Measurements from ENCODE around the gene PLEKHH3. TPM values are rescaled to one million over a fixed set of nuclear protein-coding genes. Genes with fewer than 3 reads are reported as not detected.
A peak's percentile ranks its signal among the peaks of the same experiment; 100 is the strongest.

The PLEKHH3 gene
- total and polyA plus RNA-seq, 10 of the 15 experiments (the other 5 are each of a cell fraction or from before 2014, with no cell fraction given), result 0.31 to 38.0 (median 11.0) TPM

- ChIA-PET POLR2A (interaction anchor here (0.9 to 6.6 kb wide), 11 partner anchors 21 to 264 kb away, joined by 3 to 120 read pairs (median 6); partner anchors contain the start of genes PSMC3IP, RETREG3, TUBG1 and TUBG2), RAD21 (ENCODE audit: unreplicated experiment) (interaction anchor here (0.6 to 6.5 kb wide), 11 partner anchors 26 to 578 kb away, joined by 3 to 152 read pairs (median 5); partner anchors contain the start of genes PSMC3IP, RETREG3 and TUBG1), SMC1A (ENCODE audit: uncharacterized antibody, unreplicated experiment) (interaction anchor here (0.9 to 8.3 kb wide), 10 partner anchors 20 to 142 kb away, joined by 3 to 124 read pairs (median 12); partner anchors contain the start of genes PSMC3IP, RETREG3, TUBG1 and TUBG2), CTCF (interaction anchor here (0.8 to 10.1 kb wide), 10 partner anchors 10 to 130 kb away, joined by 3 to 239 read pairs (median 6); partner anchors contain the start of genes PSMC3IP, RETREG3, TUBG1 and TUBG2)
- H2AFZ ChIP-seq (ENCODE audit: control insufficient read depth, low read depth, low read length), result peak overlapping the region; percentile 91
- in situ Hi-C loops (cut with MboI) (no loop called here), intact Hi-C loops (cut with micrococcal nuclease; ENCODE audit: unreplicated experiment) (loop anchor here (2.0 kb wide), 1 partner anchor 60 kb away; no protein-coding TSS in a partner anchor)
- ATAC-seq (peak; percentile 3), FAIRE-seq (no peak), DNase-seq (ENCODE audit: low read depth, low spot score) (no peak)
- peak overlapping the region; percentile 82 for H3K4me3 ChIP-seq
- BruUV-seq (replicated peaks), result no TSS peak
- H3K36me3 ChIP-seq (ENCODE audit: control insufficient read depth in 2 of 2, insufficient read depth in 2 of 2, low read length in 1 of 2), result no peaks in the 10 kb centered on the region
- peak overlapping the region; percentile 93 for H3K27ac ChIP-seq (ENCODE audit: control insufficient read depth, insufficient read depth)
- 13% methylated on average over 6 of the region's 18 CpGs for WGBS (ENCODE audit: insufficient coverage, insufficient replicate concordance, low lambda C conversion rate, missing lambda C conversion rate)
- H3K4me2 ChIP-seq (ENCODE audit: control insufficient read depth, insufficient read depth), result peak overlapping the region; percentile 100
- peak overlapping the region; percentile 88 for H3K9ac ChIP-seq (ENCODE audit: control insufficient read depth, insufficient read depth, low read length)
- no peaks in the 10 kb centered on the region for H3K9me3 ChIP-seq (replicated peaks; ENCODE audit: control insufficient read depth, insufficient read depth, low read length)
- peaks cover 83% of the 10 kb centered on the region for H3K79me2 ChIP-seq (ENCODE audit: control insufficient read depth, insufficient read depth, low read length)
- peaks cover 19% of the 10 kb centered on the region for H3K4me1 ChIP-seq (ENCODE audit: control insufficient read depth, insufficient read depth, low read length)
- no peaks in the 10 kb centered on the region for H4K20me1 ChIP-seq (ENCODE audit: control insufficient read depth, insufficient read depth)
- H3K27me3 ChIP-seq (replicated peaks in 1 of 2; ENCODE audit: control insufficient read depth in 2 of 2, insufficient read depth in 2 of 2, low read length in 1 of 2), result no peaks in the 10 kb centered on the region
- TF ChIP-seq YY1 (IDR thresholded peaks at IDR 0.05; ENCODE audit: low read depth, low read length) (peak; percentile 87), RAD21 (IDR thresholded peaks at IDR 0.05; ENCODE audit: insufficient read depth, low read depth, low read length) (peak; percentile 25; the same call in 1 of the 2 replicates), SRF (IDR thresholded peaks at IDR 0.05; ENCODE audit: low read depth in 2 of 2, low read length in 2 of 2) (no peak), EP300 (IDR thresholded peaks at IDR 0.05; ENCODE audit: borderline replicate concordance in 1 of 2, control insufficient read depth in 1 of 2, low read depth in 2 of 2, low read length in 2 of 2) (0 out of 4 replicates have a peak, but pooled peaks of 1 of the 2 experiments have one; percentile 7), CHD2 (IDR thresholded peaks at IDR 0.05; ENCODE audit: borderline replicate concordance, low read depth, low read length) (0 out of 2 replicates have a peak, but pooled peaks have one; percentile 38), EZH2 (IDR thresholded peaks at IDR 0.05; ENCODE audit: borderline replicate concordance, control insufficient read depth, low read depth, low read length) (no peak), PBX3 (IDR thresholded peaks at IDR 0.05; ENCODE audit: insufficient replicate concordance, low read depth, low read length) (no peak), ZNF687 (IDR thresholded peaks at IDR 0.05) (0 out of 2 replicates have a peak, but pooled peaks have one; percentile 14), FOXM1 (IDR thresholded peaks at IDR 0.05; ENCODE audit: low read depth, low read length) (no peak)
- TF ChIP-seq, protein P1, sequence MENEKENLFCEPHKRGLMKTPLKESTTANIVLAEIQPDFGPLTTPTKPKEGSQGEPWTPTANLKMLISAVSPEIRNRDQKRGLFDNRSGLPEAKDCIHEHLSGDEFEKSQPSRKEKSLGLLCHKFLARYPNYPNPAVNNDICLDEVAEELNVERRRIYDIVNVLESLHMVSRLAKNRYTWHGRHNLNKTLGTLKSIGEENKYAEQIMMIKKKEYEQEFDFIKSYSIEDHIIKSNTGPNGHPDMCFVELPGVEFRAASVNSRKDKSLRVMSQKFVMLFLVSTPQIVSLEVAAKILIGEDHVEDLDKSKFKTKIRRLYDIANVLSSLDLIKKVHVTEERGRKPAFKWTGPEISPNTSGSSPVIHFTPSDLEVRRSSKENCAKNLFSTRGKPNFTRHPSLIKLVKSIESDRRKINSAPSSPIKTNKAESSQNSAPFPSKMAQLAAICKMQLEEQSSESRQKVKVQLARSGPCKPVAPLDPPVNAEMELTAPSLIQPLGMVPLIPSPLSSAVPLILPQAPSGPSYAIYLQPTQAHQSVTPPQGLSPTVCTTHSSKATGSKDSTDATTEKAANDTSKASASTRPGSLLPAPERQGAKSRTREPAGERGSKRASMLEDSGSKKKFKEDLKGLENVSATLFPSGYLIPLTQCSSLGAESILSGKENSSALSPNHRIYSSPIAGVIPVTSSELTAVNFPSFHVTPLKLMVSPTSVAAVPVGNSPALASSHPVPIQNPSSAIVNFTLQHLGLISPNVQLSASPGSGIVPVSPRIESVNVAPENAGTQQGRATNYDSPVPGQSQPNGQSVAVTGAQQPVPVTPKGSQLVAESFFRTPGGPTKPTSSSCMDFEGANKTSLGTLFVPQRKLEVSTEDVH (IDR thresholded peaks at IDR 0.05; ENCODE audit: low read depth, partially characterized antibody), result no peak
These were observed 2.2 kb upstream of the PLEKHH3 start for GRCh38 chr17:42678951-42679491.
